ENCODE data around the gene ZNF536.

Gene ZNF536

DNA sequence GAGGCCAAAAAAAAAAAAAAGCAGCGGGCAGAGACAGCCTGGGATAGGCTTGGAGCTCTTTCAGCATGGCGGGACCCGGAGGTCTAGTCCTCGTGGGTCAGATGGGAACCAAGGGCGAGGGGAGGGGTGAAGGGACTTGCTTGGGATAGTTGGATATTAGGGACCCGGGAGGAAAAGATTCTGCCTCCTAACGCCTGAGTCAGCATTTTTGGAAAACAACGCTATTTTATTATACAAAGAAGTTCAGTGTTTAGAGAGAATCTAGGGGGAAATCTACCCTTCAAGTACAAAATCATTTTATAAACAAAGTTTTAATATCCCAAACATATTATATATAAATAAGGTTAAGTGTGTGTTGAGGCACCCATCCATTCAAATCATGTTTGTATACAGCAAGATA is 156.7 kb downstream of the ZNF536 start:
- DNase-seq (ENCODE audit: low read depth in 2 of 2): no peak

GRCh38 chr19:30529876-30530275 is 157.7 kb downstream of the ZNF536 start:
- no peak for DNase-seq (ENCODE audit: low read depth in 2 of 2)

DNA sequence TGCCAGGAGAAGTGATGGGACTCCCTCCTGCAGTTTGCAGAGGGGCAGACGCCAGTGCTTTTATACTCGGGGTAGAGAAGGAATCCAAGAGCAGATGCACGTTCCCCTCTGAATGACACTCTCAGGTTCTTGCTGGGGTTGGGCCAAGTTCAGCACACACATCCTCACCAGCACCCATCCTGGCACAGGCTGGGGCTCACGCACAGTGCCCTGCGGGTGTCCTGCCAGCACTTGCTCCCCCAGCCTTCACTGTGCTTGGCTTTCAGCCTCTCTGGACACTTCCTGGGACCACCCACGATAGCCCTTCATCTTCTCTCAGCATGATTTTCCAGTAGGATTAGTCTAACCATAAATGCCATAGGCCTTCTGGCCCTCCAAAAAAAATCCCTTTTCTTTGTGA is 158.6 kb downstream of the ZNF536 start:
- DNase-seq (ENCODE audit: low read depth in 2 of 2): no peak

DNA sequence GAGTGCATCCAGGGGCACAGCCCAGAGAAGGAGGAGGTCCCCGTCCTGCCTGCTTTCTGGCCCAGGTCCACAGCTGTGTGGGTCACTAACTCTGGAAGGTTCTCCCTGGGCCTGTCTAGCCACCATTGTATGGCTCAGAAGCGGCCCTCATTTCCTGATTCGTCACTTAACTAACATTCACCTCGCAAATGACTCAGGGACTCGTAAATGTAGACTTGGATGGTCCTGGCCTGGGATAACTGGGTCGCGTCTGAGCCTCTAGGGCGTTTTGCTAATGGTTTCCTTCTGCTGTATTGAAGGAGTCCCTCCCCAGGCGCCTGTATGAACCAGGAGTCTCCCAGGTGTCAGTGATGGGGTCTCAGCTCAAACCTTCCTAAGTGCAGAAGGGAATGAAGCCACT is 162.8 kb downstream of the ZNF536 start:
- DNase-seq (ENCODE audit: low read depth in 2 of 2): no peak

GRCh38 chr19:30536975-30537374 is 164.8 kb downstream of the ZNF536 start:
- DNase-seq (ENCODE audit: low read depth in 2 of 2): no peak

DNA sequence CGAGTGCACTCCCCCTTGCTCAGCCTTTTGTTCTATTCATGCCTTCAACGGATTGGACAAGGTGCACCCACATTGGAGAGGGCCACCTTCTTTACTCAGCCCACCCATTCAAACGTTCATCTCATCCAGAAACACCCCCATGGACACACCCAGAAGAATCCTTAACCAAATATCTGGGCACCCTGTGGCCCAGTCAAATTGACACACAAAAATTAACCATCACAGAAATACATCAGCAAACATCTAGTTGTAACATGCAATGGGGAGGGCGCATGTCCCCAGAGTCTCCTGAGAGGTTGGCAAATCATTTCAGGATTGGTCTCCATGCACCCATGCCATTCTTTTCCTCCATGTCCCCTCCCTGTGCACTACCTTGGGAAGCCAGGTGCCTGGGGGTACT is 167.1 kb downstream of the ZNF536 start:
- no peak for DNase-seq (ENCODE audit: low read depth in 2 of 2)

- DNase-seq (ENCODE audit: low read depth in 2 of 2): no peak
Observed at GRCh38 chr19:30539981-30540380, 167.8 kb downstream of the ZNF536 start.

GRCh38 chr19:30540761-30541160 is 168.6 kb downstream of the ZNF536 start:
- no peak for DNase-seq (ENCODE audit: low read depth in 2 of 2)

DNA sequence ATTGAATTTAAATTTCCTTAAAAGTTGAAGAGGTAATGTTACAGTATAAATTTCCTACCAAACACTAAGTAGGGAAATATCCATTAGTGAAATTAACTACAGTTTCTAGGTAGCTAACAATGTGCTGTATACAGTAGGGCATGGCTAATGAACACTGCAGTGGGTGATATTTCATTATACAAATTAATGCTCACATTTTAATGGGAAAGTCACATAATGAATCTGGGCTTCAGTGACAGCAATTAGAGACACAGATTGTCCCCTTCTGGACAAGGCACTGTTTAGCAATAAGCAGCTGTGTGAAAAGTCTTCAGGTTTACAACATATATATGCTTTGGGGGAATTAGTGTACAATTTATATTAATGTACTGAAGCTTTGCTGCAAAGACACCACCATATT is 169.4 kb downstream of the ZNF536 start:
- no peak for DNase-seq (ENCODE audit: low read depth in 2 of 2)

- no peak for DNase-seq (ENCODE audit: low read depth in 2 of 2)
Observed at GRCh38 chr19:30543243-30543945, 171.2 kb downstream of the ZNF536 start.

DNA sequence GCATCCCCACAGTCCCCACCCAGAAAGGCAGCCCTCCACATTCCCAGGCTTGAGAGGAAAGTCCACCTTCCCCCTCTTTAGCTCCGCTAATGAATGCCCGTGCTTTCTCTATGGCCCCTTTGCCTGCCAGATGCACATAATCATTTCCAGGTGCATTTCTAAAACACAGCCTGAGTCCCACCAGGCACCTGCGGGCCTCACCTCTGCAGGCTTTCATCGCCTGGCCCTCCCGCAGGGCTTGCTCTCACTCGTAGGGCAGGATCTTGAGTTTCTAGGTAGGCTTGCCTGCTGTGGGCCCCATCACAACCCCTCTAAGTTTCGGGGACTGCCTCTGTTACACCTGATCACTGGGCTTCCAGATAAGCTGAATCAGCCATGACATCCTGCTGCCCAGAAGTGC is 173.6 kb downstream of the ZNF536 start:
- no peak for DNase-seq (ENCODE audit: low read depth in 2 of 2)

DNA sequence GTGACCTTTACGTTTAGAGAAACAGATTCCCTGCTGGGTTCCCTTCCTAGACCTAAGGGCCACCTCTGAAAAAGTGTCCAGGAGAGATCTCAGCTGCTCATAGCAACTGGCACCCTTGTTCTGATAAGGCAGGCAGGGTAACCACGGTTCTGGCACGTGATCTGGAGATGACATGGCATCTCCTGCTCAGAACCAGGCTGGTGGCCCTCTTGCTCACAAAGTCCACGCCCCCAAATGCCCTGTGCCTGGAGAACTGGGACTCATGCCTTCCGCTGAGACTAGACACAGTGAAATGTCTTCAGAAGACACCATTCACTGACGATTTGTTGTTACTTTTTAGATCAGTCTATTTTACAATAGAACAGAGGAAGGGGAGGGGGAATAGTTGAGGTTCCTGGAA is 174.1 kb downstream of the ZNF536 start:
- DNase-seq (ENCODE audit: low read depth in 2 of 2): no peak

GRCh38 chr19:30547246-30547645 is 175.1 kb downstream of the ZNF536 start:
- DNase-seq (ENCODE audit: low read depth in 2 of 2): no peak

DNA sequence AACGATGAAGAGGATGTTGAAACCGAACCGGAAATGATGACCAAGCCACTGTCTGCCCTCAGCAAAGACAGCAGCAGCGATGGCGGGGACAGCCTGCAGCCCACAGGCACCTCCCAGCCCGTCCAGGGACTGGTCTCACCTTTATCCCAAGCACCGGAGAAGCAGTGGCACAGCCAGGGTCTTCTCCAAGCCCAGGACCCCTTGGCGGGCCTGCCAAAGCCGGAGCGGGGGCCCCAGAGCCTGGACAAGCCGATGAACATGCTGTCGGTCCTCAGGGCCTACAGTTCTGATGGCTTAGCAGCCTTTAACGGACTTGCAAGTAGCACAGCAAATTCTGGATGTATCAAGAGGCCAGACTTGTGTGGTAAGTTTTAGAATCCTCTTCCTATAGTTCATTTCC is 177.0 kb downstream of the ZNF536 start:
- no peak for DNase-seq (ENCODE audit: low read depth in 2 of 2)

DNA sequence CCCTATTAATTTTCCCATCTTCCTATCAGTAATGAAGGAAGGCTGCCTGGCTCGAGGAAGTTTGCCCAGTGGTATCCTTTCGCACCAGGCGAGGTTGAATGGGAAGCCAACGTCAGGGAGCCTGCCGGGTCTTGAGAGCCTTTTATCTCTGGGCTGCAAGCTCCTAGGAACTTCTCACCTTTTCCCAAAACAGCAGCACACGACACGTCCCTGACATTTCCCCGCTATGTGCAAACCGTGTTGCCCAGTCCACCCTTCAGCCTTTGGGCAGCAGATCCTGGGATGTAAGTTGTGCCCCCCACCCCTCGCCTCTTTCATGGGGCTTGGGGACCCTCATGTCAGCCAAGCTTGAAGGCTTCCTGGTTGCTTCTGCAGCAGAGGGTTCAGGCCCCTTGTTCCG is 179.1 kb downstream of the ZNF536 start:
- no peak for DNase-seq (ENCODE audit: low read depth in 2 of 2)

- no peak for DNase-seq (ENCODE audit: low read depth in 2 of 2)
Observed at GRCh38 chr19:30552593-30552992, 180.4 kb downstream of the ZNF536 start.

GRCh38 chr19:30555075-30555790 is 183.0 kb downstream of the ZNF536 start:
- no peak for DNase-seq (ENCODE audit: low read depth in 2 of 2)

DNA sequence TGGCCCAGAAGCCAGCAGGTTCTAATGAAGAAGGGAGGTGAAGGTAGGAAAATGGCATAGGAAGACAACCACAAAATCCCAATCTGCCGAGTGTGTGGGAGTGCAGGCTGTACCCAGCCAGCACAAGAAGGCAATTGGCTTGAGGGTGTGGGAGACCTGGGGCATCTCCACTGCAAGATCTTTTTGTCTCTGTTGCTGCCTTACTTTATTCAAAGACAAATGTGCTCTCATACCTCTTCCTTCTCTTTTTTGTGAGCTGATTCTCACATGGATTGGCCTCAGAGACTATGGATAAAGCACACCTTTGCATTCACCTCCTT is 183.6 kb downstream of the ZNF536 start:
- no peak for DNase-seq (ENCODE audit: low read depth in 2 of 2)

- no peak for DNase-seq (ENCODE audit: low read depth in 2 of 2)
Observed at GRCh38 chr19:30556230-30556711, 184.1 kb downstream of the ZNF536 start.

GRCh38 chr19:30557212-30557611 is 185.0 kb downstream of the ZNF536 start:
- no peak for DNase-seq (ENCODE audit: low read depth in 2 of 2)

DNA sequence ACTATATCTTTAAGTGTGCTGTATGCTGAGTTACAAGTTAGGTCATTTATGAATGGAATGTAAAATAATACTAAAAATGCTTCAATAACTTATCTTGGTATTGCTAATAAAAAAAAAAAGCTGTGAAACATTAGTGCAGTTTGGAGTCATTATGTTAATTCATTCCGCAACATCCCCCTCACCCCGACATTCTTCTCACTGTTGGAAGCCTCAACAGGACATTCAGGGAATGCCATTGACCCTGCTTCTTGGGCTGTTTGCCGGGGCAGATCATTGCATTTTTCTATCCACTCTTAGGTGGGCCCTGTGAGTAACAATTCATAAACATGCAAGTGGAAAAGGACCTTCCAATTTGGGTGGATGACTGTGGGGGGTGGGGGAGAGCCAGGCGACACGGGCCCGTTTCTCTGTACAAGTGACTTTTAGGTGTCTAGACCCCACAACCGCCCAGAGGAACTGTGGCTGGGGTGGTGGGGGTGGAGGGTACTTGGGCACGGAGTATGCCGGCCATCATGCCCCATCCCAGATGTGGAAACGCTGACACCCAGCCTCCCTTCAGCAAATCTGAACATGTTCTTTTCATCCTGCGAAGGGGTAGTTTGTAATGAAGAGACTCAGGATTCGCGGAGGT is 185.9 kb downstream of the ZNF536 start:
- DNase-seq (ENCODE audit: low read depth in 2 of 2): no peak

DNA sequence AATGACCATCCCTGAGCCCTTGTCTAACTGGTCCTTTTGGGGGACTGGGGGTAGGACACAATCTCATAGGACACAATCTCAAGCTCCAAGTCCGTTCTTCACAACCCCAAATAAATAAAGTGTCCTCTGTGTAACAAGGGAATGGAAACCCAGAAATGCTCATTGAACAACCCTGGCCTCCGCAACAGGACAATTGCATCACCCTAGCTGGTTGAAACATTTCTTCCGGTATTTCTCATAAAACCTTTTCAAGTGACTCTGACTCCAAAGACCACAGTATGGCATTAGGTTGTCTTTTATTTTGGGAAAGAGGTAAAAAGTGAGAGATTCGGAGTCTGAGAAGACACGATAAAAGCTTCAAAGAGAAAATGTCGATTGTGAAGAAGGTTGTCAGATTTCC is 186.6 kb downstream of the ZNF536 start:
- no peak for DNase-seq (ENCODE audit: low read depth in 2 of 2)

DNA sequence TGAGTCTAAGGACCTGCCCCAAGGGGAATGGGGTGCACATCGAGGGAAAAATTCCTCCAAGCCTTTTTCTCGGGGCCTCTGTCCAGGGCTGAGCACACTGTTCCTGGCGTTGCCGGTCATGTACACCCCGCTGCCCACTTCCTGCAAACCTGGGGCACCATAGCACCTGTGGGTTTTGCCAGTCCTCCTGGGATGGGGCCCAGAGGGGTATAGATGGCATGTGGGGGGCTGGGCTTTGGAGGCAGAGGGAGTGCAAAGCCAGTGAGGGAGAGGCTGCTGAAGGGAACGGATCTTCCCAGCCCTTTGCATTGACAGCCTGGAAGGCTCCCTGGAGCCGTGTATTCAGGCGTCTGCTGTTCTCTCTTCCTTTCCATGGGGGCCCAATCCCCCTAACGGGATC is 187.3 kb downstream of the ZNF536 start:
- no peak for DNase-seq (ENCODE audit: low read depth in 2 of 2)

Data from activated CD8-positive, alpha-beta memory T cell treated with anti-CD3 and anti-CD28 coated beads for 4 hours (primary cell).